ENCODE measurements around the gene MARVELD1.

Gene MARVELD1

GRCh38 chr10:97723001-97723400 lies 9.5 kb downstream of the MARVELD1 start:
- DNase-seq = no peak

- DNase-seq = no peak
Observed at GRCh38 chr10:97724341-97724941, 10.9 kb downstream of the MARVELD1 start.

- no peak for DNase-seq
Observed at GRCh38 chr10:97726636-97727178, 13.2 kb downstream of the MARVELD1 start.

- no peak for DNase-seq
Observed at GRCh38 chr10:97729014-97729413, 15.5 kb downstream of the MARVELD1 start.

GRCh38 chr10:97731346-97732051 lies 18.0 kb downstream of the MARVELD1 start:
- peak; percentile 27 for DNase-seq

- no peak for DNase-seq
Observed at GRCh38 chr10:97732052-97732359, 18.5 kb downstream of the MARVELD1 start.

- no peak for DNase-seq
Observed at GRCh38 chr10:97733256-97733655, 19.7 kb downstream of the MARVELD1 start.

- DNase-seq = no peak
Observed at GRCh38 chr10:97734021-97734420, 20.5 kb downstream of the MARVELD1 start.

GRCh38 chr10:97736403-97736901 lies 22.9 kb downstream of the MARVELD1 start:
- no peak for DNase-seq

- DNase-seq = peak; percentile 78
Observed at GRCh38 chr10:97736902-97737769, 23.6 kb downstream of the MARVELD1 start, which contains the start of gene ZFYVE27. TSS of gene ZFYVE27 (plus strand) at chr10:97737128. CDS start at chr10:97738478, 1,350 bp downstream.

- no peak for DNase-seq
Observed at GRCh38 chr10:97737770-97738265, 24.3 kb downstream of the MARVELD1 start.

GRCh38 chr10:97738616-97739015 lies 25.1 kb downstream of the MARVELD1 start:
- no peak for DNase-seq

- DNase-seq = no peak
Observed at GRCh38 chr10:97740613-97741012, 27.1 kb downstream of the MARVELD1 start.

- no peak for DNase-seq
Observed at GRCh38 chr10:97743169-97743943, 29.8 kb downstream of the MARVELD1 start.

GRCh38 chr10:97744405-97745035 lies 31.0 kb downstream of the MARVELD1 start:
- no peak for DNase-seq

GRCh38 chr10:97747573-97747972 lies 34.0 kb downstream of the MARVELD1 start:
- DNase-seq = no peak

- no peak for DNase-seq
Observed at GRCh38 chr10:97748116-97748515, 34.6 kb downstream of the MARVELD1 start.

GRCh38 chr10:97752956-97753355 lies 39.4 kb downstream of the MARVELD1 start:
- no peak for DNase-seq

- DNase-seq = no peak
Observed at GRCh38 chr10:97754726-97755125, 41.2 kb downstream of the MARVELD1 start.

- DNase-seq = no peak
Observed at GRCh38 chr10:97755718-97756117, 42.2 kb downstream of the MARVELD1 start.

- no peak for DNase-seq
Observed at GRCh38 chr10:97757471-97757870, 43.9 kb downstream of the MARVELD1 start.
